HG02642 (cell line): Measurements from ENCODE around the gene CARD9.

Experiments
- ATAC-seq: cut with Tn5 transposase; IDR thresholded peaks from one replicate; pipeline ENCODE4 v1.9.1; 2021; ENCODE audit warnings: mild to moderate bottlenecking; ENCODE audit not compliant: unreplicated experiment, poor library complexity

CARD9 gene

GRCh38 chr9:136381966-136382513, 8.6 kb upstream of the CARD9 start:
- no peak for ATAC-seq

GRCh38 chr9:136381311-136381710, 7.8 kb upstream of the CARD9 start:
- ATAC-seq = no peak

GRCh38 chr9:136380381-136380780, 6.9 kb upstream of the CARD9 start:
- no peak for ATAC-seq

- ATAC-seq = no peak
Measured at GRCh38 chr9:136379891-136380290, 6.4 kb upstream of the CARD9 start.

GRCh38 chr9:136379401-136379800, 5.9 kb upstream of the CARD9 start:
- no peak for ATAC-seq

GRCh38 chr9:136379003-136379287, 5.5 kb upstream of the CARD9 start:
- no peak for ATAC-seq

GRCh38 chr9:136378170-136379002, 4.9 kb upstream of the CARD9 start:
- no peak for ATAC-seq

- ATAC-seq = no peak
Measured at GRCh38 chr9:136377341-136378169, 4.1 kb upstream of the CARD9 start.

- ATAC-seq = no peak
Measured at GRCh38 chr9:136376457-136376856, 3.0 kb upstream of the CARD9 start.

- ATAC-seq = no peak
Measured at GRCh38 chr9:136375096-136375495, 1.6 kb upstream of the CARD9 start.

- ATAC-seq = no peak
Measured at GRCh38 chr9:136374183-136374575, 710 bp upstream of the CARD9 start.

GRCh38 chr9:136372561-136373299, 739 bp downstream of the CARD9 start:
- no peak for ATAC-seq

GRCh38 chr9:136372006-136372405, 1.5 kb downstream of the CARD9 start:
- no peak for ATAC-seq

GRCh38 chr9:136371533-136371880, 2.0 kb downstream of the CARD9 start:
- no peak for ATAC-seq

- ATAC-seq = no peak
Measured at GRCh38 chr9:136370687-136371532, 2.6 kb downstream of the CARD9 start.

GRCh38 chr9:136370037-136370436, 3.4 kb downstream of the CARD9 start:
- no peak for ATAC-seq

GRCh38 chr9:136368190-136368589, 5.3 kb downstream of the CARD9 start:
- no peak for ATAC-seq

GRCh38 chr9:136367296-136368145, 5.9 kb downstream of the CARD9 start:
- no peak for ATAC-seq

GRCh38 chr9:136366826-136367225, 6.6 kb downstream of the CARD9 start:
- ATAC-seq = no peak
